C4-2B (cell line): ENCODE data around the gene POFUT2.

Experiments used
- ZFX ChIP-seq: fragments of 450-650 bp; IDR thresholded peaks from 2 replicates; pipeline ENCODE4 v1.6.1; 2017
- TF ChIP-seq, protein P1 (sequence below): fragments of 450-650 bp; conservative IDR thresholded peaks from 2 replicates; pipeline ENCODE4 v1.5.1; 2017; ENCODE audit warnings: mild to moderate bottlenecking

DNA sequence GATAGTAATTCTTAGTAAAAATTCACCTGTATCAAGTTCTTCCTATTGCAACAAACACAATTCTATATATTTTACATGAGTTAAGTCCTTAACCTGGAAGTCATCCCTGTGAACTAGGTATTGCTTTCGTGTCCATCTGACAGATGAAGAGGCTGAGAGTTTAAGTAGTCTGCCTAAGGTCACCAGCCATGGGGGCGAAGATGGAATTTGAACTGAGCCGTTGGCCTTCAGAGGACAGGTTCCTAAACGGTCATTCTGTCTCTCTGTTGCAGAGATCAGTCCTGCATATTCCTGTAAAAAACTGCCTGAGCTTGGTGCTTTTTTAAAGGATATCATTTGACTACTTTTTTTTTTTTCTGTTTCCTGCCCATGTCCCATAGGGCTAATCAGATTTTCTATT, 10.2 kb upstream of the POFUT2 start:
- TF ChIP-seq, protein P1, sequence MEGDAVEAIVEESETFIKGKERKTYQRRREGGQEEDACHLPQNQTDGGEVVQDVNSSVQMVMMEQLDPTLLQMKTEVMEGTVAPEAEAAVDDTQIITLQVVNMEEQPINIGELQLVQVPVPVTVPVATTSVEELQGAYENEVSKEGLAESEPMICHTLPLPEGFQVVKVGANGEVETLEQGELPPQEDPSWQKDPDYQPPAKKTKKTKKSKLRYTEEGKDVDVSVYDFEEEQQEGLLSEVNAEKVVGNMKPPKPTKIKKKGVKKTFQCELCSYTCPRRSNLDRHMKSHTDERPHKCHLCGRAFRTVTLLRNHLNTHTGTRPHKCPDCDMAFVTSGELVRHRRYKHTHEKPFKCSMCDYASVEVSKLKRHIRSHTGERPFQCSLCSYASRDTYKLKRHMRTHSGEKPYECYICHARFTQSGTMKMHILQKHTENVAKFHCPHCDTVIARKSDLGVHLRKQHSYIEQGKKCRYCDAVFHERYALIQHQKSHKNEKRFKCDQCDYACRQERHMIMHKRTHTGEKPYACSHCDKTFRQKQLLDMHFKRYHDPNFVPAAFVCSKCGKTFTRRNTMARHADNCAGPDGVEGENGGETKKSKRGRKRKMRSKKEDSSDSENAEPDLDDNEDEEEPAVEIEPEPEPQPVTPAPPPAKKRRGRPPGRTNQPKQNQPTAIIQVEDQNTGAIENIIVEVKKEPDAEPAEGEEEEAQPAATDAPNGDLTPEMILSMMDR = no peak
- TF ChIP-seq ZFX = no peak
